ENCODE results near the gene SLC9A9.

The SLC9A9 gene

DNA sequence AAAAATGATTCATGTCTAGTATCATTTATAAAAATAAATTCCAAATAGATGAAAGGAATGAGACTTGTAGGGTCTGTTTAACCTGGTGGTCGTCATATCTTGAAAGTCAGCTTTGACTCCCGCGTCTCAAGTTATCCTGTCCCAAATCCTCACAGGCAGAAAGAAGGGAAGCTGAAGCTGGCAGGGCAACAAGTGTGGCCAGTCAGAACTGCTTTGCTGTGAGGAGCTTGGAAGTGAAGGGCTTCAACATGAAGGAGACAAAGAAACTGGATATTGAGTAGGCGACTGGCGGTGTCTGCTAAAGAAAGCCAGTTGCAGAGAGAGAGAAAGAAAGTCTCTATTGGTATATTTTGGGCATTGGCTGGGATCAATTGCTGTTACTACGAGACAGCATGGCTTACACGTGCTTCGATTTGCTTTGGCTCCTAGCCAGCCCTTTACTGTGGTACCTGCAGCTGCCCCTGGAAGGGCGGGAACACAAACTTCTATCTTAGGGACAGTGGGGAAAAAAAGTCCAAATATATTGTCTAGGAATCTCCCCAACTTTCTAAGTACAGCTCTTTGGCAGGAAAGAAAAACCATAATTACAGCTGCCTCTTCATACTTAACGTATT, 621.5 kb downstream of the SLC9A9 start:
- TF ChIP-seq, protein P1, sequence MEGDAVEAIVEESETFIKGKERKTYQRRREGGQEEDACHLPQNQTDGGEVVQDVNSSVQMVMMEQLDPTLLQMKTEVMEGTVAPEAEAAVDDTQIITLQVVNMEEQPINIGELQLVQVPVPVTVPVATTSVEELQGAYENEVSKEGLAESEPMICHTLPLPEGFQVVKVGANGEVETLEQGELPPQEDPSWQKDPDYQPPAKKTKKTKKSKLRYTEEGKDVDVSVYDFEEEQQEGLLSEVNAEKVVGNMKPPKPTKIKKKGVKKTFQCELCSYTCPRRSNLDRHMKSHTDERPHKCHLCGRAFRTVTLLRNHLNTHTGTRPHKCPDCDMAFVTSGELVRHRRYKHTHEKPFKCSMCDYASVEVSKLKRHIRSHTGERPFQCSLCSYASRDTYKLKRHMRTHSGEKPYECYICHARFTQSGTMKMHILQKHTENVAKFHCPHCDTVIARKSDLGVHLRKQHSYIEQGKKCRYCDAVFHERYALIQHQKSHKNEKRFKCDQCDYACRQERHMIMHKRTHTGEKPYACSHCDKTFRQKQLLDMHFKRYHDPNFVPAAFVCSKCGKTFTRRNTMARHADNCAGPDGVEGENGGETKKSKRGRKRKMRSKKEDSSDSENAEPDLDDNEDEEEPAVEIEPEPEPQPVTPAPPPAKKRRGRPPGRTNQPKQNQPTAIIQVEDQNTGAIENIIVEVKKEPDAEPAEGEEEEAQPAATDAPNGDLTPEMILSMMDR (IDR thresholded peaks at IDR 0.05; ENCODE audit: low read depth, low read length), result no peak
- TF ChIP-seq POLR2A (IDR thresholded peaks at IDR 0.05; ENCODE audit: extremely low read depth, insufficient read length) (no peak), MYC (IDR thresholded peaks at IDR 0.05; ENCODE audit: low read depth, low read length) (no peak)
- TF ChIP-seq, protein P2, sequence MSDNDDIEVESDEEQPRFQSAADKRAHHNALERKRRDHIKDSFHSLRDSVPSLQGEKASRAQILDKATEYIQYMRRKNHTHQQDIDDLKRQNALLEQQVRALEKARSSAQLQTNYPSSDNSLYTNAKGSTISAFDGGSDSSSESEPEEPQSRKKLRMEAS (IDR thresholded peaks at IDR 0.05; ENCODE audit: low read depth, low read length), result no peak
- H3K4me3 ChIP-seq (ENCODE audit: low read depth, low read length), result no peak overlapping the region
- no peak for DNase-seq (ENCODE audit: low read depth)

DNA sequence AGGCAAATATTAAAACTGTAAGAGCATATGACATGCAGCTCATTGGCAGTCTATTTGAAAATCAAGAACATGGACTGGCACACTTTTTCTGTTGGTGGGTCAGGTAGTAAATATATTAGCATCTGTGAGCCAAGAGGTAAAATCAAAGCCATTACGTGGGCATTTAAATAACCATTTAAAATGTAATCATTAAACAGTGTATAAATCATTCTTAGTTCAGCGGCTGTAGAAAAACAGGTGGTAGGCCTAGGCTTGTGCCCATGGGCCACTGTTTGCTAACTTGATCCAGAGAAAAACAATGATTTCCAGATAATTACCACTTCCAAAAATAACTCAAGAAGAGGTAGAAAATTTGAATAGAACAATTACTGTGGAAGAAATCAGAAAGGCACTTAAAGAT, 623.6 kb downstream of the SLC9A9 start:
- no peak for DNase-seq (ENCODE audit: low read depth)
- TF ChIP-seq, protein P2 (IDR thresholded peaks at IDR 0.05; ENCODE audit: low read depth, low read length), result no peak
- TF ChIP-seq POLR2A (IDR thresholded peaks at IDR 0.05; ENCODE audit: extremely low read depth, insufficient read length) (no peak), MYC (IDR thresholded peaks at IDR 0.05; ENCODE audit: low read depth, low read length) (no peak)
- TF ChIP-seq, protein P1 (IDR thresholded peaks at IDR 0.05; ENCODE audit: low read depth, low read length), result no peak
- H3K4me3 ChIP-seq (ENCODE audit: low read depth, low read length), result no peak overlapping the region

DNA sequence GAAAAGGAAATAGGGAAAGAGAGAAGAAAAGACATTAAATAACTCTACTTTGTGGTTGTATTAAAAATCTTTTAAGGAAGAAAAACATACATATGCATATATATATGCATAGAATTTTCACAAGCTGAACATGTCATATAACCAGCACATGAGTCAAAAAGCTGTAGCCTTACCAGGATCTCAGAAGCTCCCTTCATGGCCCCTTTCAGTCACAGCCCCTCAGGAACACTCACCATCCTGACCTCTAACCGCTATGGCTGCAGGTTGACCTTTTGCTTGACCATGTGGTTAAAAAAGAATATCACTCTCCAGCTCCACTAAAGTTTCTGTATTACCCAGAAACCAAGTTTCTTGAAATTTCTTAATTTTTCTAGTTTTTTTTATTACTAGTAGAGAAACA, 625.3 kb downstream of the SLC9A9 start:
- peak; percentile 9 for DNase-seq (ENCODE audit: low read depth)
- TF ChIP-seq, protein P2 (IDR thresholded peaks at IDR 0.05; ENCODE audit: low read depth, low read length), result no peak
- TF ChIP-seq MYC (IDR thresholded peaks at IDR 0.05; ENCODE audit: low read depth, low read length), result no peak
- TF ChIP-seq, protein P1 (IDR thresholded peaks at IDR 0.05; ENCODE audit: low read depth, low read length), result no peak
- TF ChIP-seq POLR2A (IDR thresholded peaks at IDR 0.05; ENCODE audit: extremely low read depth, insufficient read length), result no peak
- no peak overlapping the region for H3K4me3 ChIP-seq (ENCODE audit: low read depth, low read length)

DNA sequence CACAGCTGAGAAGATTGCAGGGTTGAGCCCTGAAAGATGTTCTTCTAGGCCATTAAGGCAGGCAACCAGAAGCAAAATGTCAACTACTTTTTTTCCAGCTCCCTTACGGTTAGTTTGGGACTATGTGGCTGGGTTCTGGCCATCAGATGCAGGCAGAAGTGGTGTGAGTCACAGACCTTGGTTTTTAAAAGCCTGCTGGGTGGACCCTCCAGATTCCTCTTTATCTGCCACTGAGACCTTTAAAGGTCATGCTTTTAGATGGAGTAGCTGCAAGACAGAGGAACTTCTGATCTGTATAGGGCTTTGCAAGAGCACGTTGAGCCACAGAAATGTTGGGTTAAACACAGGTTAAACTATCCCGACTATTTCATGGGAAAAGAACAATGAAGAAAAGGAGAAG, 625.8 kb downstream of the SLC9A9 start:
- no peak overlapping the region for H3K4me3 ChIP-seq (ENCODE audit: low read depth, low read length)
- peak; percentile 79 for DNase-seq (ENCODE audit: low read depth)
- TF ChIP-seq MYC (IDR thresholded peaks at IDR 0.05; ENCODE audit: low read depth, low read length) (no peak), POLR2A (IDR thresholded peaks at IDR 0.05; ENCODE audit: extremely low read depth, insufficient read length) (no peak)
- TF ChIP-seq, protein P2 (IDR thresholded peaks at IDR 0.05; ENCODE audit: low read depth, low read length), result no peak
- TF ChIP-seq, protein P1 (IDR thresholded peaks at IDR 0.05; ENCODE audit: low read depth, low read length), result no peak

DNA sequence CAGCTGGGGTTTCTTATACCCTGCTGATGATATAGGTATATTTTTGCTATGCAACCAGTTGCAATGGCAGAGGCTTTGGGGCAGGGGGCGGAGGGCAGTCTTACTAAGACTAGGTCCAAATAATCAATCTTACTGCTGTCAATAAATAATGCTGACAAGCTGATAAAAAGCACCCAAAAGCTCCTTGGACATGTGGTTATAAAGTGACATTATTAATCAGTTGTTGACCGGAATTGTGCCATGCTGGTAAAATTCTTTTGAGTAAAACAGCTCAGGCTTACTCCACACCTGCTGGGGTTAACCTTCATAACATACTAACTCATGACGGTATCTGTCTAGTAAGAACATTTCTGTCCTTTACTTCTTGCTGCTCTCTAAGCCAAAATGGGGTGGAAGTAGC, 626.8 kb downstream of the SLC9A9 start:
- TF ChIP-seq, protein P2 (IDR thresholded peaks at IDR 0.05; ENCODE audit: low read depth, low read length), result no peak
- TF ChIP-seq MYC (IDR thresholded peaks at IDR 0.05; ENCODE audit: low read depth, low read length), result no peak
- no peak for TF ChIP-seq POLR2A (IDR thresholded peaks at IDR 0.05; ENCODE audit: extremely low read depth, insufficient read length)
- TF ChIP-seq, protein P1 (IDR thresholded peaks at IDR 0.05; ENCODE audit: low read depth, low read length), result no peak
- H3K4me3 ChIP-seq (ENCODE audit: low read depth, low read length), result no peak overlapping the region
- no peak for DNase-seq (ENCODE audit: low read depth)

All from NB4 (cell line).